Measurements from ENCODE around the gene HTR4.

The HTR4 gene

GRCh38 chr5:148497757-148498156, 156.6 kb downstream of the HTR4 start:
- ChIA-PET CTCF (interaction anchor here (0.8 kb wide), 1 partner anchor 12 kb away, joined by 3 read pairs; no protein-coding TSS in a partner anchor), POLR2A (no interaction called here)
- no peak for DNase-seq (ENCODE audit: extremely low spot score)
- TF ChIP-seq CTCF (IDR thresholded peaks at IDR 0.05; ENCODE audit: control extremely low read depth, extremely low read depth, low read depth, missing control alignments), result no peak

- no peak for DNase-seq (ENCODE audit: extremely low spot score)
- CTCF ChIA-PET, result interaction anchor here (1.3 to 1.6 kb wide), 2 partner anchors 8 to 10 kb away, joined by 3 to 5 read pairs; no protein-coding TSS in a partner anchor
- no peak for TF ChIP-seq CTCF (IDR thresholded peaks at IDR 0.05; ENCODE audit: control extremely low read depth, extremely low read depth, low read depth, missing control alignments)
- POLR2A ChIA-PET, result no interaction called here
These were observed 162.0 kb downstream of the HTR4 start for GRCh38 chr5:148492351-148492750.

GRCh38 chr5:148491793-148492184, 162.5 kb downstream of the HTR4 start:
- CTCF ChIA-PET, result interaction anchor here (1.6 kb wide), 1 partner anchor 9 kb away, joined by 5 read pairs; no protein-coding TSS in a partner anchor
- no peak for TF ChIP-seq CTCF (IDR thresholded peaks at IDR 0.05; ENCODE audit: control extremely low read depth, extremely low read depth, low read depth, missing control alignments)
- no peak for DNase-seq (ENCODE audit: extremely low spot score)
- POLR2A ChIA-PET, result no interaction called here

GRCh38 chr5:148491015-148491792, 163.1 kb downstream of the HTR4 start:
- POLR2A ChIA-PET, result no interaction called here
- CTCF ChIA-PET, result interaction anchor here (1.2 to 2.1 kb wide), 2 partner anchors 9 to 11 kb away, joined by 4 to 7 read pairs; no protein-coding TSS in a partner anchor
- no peak for DNase-seq (ENCODE audit: extremely low spot score)
- no peak for TF ChIP-seq CTCF (IDR thresholded peaks at IDR 0.05; ENCODE audit: control extremely low read depth, extremely low read depth, low read depth, missing control alignments)

- ChIA-PET POLR2A (no interaction called here), CTCF (no interaction called here)
- no peak for DNase-seq (ENCODE audit: extremely low spot score)
- no peak for TF ChIP-seq CTCF (IDR thresholded peaks at IDR 0.05; ENCODE audit: control extremely low read depth, extremely low read depth, low read depth, missing control alignments)
These were observed 165.6 kb downstream of the HTR4 start for GRCh38 chr5:148488757-148489156.

- CTCF ChIA-PET, result interaction anchor here (1.6 to 2.3 kb wide), 2 partner anchors 10 to 16 kb away, joined by 4 to 9 read pairs; no protein-coding TSS in a partner anchor
- TF ChIP-seq CTCF (IDR thresholded peaks at IDR 0.05; ENCODE audit: control extremely low read depth, extremely low read depth, low read depth, missing control alignments), result no peak
- POLR2A ChIA-PET, result no interaction called here
- DNase-seq (ENCODE audit: extremely low spot score), result no peak
These were observed 167.9 kb downstream of the HTR4 start for GRCh38 chr5:148486456-148486855.

All from GM10248 (cell line).